Upper lobe of left lung (tissue), 4 donors: ENCODE data around the gene SLC1A2.

Experiments used
- CTCF ChIP-seq, 6 experiments: fragments of 450-650 bp in 4 of 6; fragments of 200-600 bp in 2 of 6; sonication (generic) in 2 of 6; IDR thresholded peaks; one replicate each; pipeline ENCODE4 v1.5.1; 2016 to 2019; ENCODE audit warnings: antibody characterized with exemption in 6 of 6
- POLR2A ChIP-seq, 4 donors: fragments of 450-650 bp; IDR thresholded peaks; one replicate each; pipeline ENCODE4 v1.5.1; 2016 to 2017; ENCODE audit warnings: antibody characterized with exemption in 4 of 4, mild to moderate bottlenecking in 2 of 4

GRCh38 chr11:35223371-35223796 lies 196.0 kb downstream of the SLC1A2 start:
- TF ChIP-seq CTCF (IDR thresholded peaks at IDR 0.05): no peak
- TF ChIP-seq POLR2A (IDR thresholded peaks at IDR 0.05): no peak
